Astrocyte (in vitro differentiated cells and primary cell): ENCODE data around the gene PLIN5. TPM values are rescaled to one million over a fixed set of nuclear protein-coding genes. Genes with fewer than 3 reads are reported as not detected.
A peak's percentile ranks its signal among the peaks of the same experiment; 100 is the strongest.

ENCODE experiments used
- DNase-seq: peaks from one replicate; pipeline ENCODE4 v3.0.0-alpha.2; 2010; ENCODE audit warnings: low read depth
- FAIRE-seq: peaks from 2 replicates; lab custom pipeline; 2011; peaks lifted over from hg19 to GRCh38; lab: Jason Lieb, UNC
- H2AFZ ChIP-seq: 2 replicates; pipeline ENCODE4 v1.6.0; 2012; ENCODE audit warnings: low read depth, low read length, inconsistent platforms
- H3K27ac ChIP-seq: 2 replicates; pipeline ENCODE4 v1.5.1; 2011; ENCODE audit warnings: low read depth, low read length, inconsistent platforms
- H3K27me3 ChIP-seq: 2 replicates; pipeline ENCODE4 v1.6.0; 2011; ENCODE audit warnings: low read length, inconsistent platforms; ENCODE audit not compliant: insufficient read depth
- H3K36me3 ChIP-seq: 2 replicates; pipeline ENCODE4 v1.5.1; 2011; ENCODE audit warnings: low read length, inconsistent platforms; ENCODE audit not compliant: insufficient read depth
- H3K4me1 ChIP-seq: 2 replicates; pipeline ENCODE4 v1.5.1; 2011; ENCODE audit warnings: low read length, inconsistent platforms; ENCODE audit not compliant: insufficient read depth
- H3K4me2 ChIP-seq: 2 replicates; pipeline ENCODE4 v1.6.0; 2012; ENCODE audit warnings: low read length, inconsistent platforms
- H3K4me3 ChIP-seq: 2 replicates; pipeline ENCODE4 v1.5.1; 2011; ENCODE audit warnings: low read depth, mild to moderate bottlenecking, low read length, inconsistent platforms; ENCODE audit not compliant: insufficient read depth
- H3K79me2 ChIP-seq: 2 replicates; pipeline ENCODE4 v1.6.0; 2012; ENCODE audit warnings: mild to moderate bottlenecking, low read length, inconsistent platforms; ENCODE audit not compliant: insufficient read depth
- H3K9ac ChIP-seq: 2 replicates; pipeline ENCODE4 v1.6.0; 2012; ENCODE audit warnings: mild to moderate bottlenecking, low read length, inconsistent platforms
- H3K9me3 ChIP-seq: 2 replicates; pipeline ENCODE4 v1.5.1; 2012; ENCODE audit warnings: low read depth, mild to moderate bottlenecking, low read length, inconsistent platforms; ENCODE audit not compliant: insufficient read depth
- H4K20me1 ChIP-seq: 2 replicates; pipeline ENCODE4 v1.6.0; 2012; ENCODE audit warnings: low read length, inconsistent platforms; ENCODE audit not compliant: insufficient read depth
- H3K27ac Mint-ChIP-seq: one replicate; pipeline ENCODE4 v1.8.0; 2021; ENCODE audit warnings: mild to moderate bottlenecking, mixed read lengths; ENCODE audit not compliant: unreplicated experiment
- H3K27me3 Mint-ChIP-seq: one replicate; pipeline ENCODE4 v1.8.0; 2021; ENCODE audit warnings: low read depth, mixed read lengths; ENCODE audit not compliant: unreplicated experiment
- H3K36me3 Mint-ChIP-seq: one replicate; pipeline ENCODE4 v1.8.0; 2021; ENCODE audit warnings: low read depth, mixed read lengths; ENCODE audit not compliant: unreplicated experiment
- H3K4me1 Mint-ChIP-seq: one replicate; pipeline ENCODE4 v1.8.0; 2021; ENCODE audit warnings: low read depth, mixed read lengths; ENCODE audit not compliant: unreplicated experiment
- H3K4me3 Mint-ChIP-seq: one replicate; pipeline ENCODE4 v1.8.0; 2021; ENCODE audit warnings: mild to moderate bottlenecking, moderate library complexity, mixed read lengths; ENCODE audit not compliant: unreplicated experiment
- H3K9me3 Mint-ChIP-seq: one replicate; pipeline ENCODE4 v1.8.0; 2021; ENCODE audit warnings: mild to moderate bottlenecking, mixed read lengths; ENCODE audit not compliant: unreplicated experiment
- EZH2 ChIP-seq: IDR thresholded peaks from 2 replicates; pipeline ENCODE4 v1.6.1; 2012; ENCODE audit warnings: mild to moderate bottlenecking, low read length, inconsistent platforms; ENCODE audit not compliant: insufficient read depth
- total RNA-seq: library from RNA; stranded (reverse); gene quantifications from 2 replicates; pipeline ENCODE4 v1.2.1, GENCODE V29; 2021
- TF ChIP-seq, protein P1 (sequence below): IDR thresholded peaks from 2 replicates; pipeline ENCODE4 v1.5.1; 2011; ENCODE audit warnings: low read depth, mild to moderate bottlenecking, inconsistent platforms, low read length, moderate library complexity; ENCODE audit not compliant: insufficient read depth

Gene PLIN5
- total RNA-seq, 1 donor from 2014 or later = not detected

DNA sequence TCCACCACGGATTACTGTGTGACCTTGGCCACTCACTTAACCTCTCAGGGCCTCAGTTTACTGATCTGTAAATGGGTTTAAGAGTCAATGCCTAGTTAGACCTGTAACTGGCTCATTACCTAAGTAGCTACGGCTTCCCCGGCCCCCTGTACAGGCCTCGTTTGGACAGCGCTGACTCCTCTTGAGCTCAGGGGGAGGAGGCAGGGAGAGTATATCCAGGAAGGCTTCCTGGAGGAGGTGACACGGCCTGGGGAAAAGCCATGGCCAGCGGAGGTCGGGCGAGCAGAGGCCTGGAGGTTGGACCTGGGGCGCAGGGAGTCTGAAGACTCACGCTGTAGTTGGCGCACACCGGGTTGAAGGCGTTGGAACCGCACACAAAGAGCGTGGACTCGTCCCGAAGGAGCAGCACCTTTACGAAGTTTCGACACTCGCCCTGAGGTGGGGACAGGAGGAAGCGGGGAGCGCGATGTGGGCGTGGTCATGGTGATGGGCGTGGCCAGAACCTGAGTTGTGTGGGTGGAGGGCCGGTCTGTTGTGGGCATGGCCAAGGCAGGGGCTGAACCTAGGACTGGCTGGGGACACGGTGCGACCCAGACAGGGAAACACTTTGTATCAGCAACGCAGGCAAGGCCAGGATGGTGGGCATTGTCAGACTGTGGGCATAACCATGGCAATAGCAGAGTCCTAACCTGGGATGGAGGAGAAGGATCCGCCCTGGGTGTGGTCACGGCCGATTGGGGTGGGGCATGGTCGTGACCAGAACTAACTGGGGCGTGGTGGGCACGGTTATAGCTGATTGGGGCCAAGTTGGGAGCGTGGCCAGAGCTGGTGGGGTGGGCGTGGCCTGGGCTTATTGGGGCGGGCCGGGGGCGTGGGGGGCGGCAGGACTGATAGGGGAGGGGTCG, 20.9 kb upstream of the PLIN5 start:
- Mint-ChIP-seq H3K27ac (peak overlapping the region; percentile 58), H3K9me3 (peaks cover 5% of the 10 kb centered on the region), H3K36me3 (peaks cover 19% of the 10 kb centered on the region), H3K4me1 (no peaks in the 10 kb centered on the region), H3K4me3 (no peak overlapping the region), H3K27me3 (no peaks in the 10 kb centered on the region)
- Histone ChIP-seq H3K36me3 (no peaks in the 10 kb centered on the region), H3K27me3 (no peaks in the 10 kb centered on the region), H3K79me2 (no peaks in the 10 kb centered on the region), H3K9me3 (no peaks in the 10 kb centered on the region), H3K4me3 (no peak overlapping the region), H3K9ac (no peak overlapping the region), H3K27ac (no peak overlapping the region), H3K4me2 (no peak overlapping the region), H2AFZ (no peak overlapping the region), H4K20me1 (no peaks in the 10 kb centered on the region), H3K4me1 (peaks cover 2% of the 10 kb centered on the region)
- no peak for DNase-seq
- TF ChIP-seq, protein P1, sequence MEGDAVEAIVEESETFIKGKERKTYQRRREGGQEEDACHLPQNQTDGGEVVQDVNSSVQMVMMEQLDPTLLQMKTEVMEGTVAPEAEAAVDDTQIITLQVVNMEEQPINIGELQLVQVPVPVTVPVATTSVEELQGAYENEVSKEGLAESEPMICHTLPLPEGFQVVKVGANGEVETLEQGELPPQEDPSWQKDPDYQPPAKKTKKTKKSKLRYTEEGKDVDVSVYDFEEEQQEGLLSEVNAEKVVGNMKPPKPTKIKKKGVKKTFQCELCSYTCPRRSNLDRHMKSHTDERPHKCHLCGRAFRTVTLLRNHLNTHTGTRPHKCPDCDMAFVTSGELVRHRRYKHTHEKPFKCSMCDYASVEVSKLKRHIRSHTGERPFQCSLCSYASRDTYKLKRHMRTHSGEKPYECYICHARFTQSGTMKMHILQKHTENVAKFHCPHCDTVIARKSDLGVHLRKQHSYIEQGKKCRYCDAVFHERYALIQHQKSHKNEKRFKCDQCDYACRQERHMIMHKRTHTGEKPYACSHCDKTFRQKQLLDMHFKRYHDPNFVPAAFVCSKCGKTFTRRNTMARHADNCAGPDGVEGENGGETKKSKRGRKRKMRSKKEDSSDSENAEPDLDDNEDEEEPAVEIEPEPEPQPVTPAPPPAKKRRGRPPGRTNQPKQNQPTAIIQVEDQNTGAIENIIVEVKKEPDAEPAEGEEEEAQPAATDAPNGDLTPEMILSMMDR = no peak
- no peak for TF ChIP-seq EZH2
- FAIRE-seq = no peak

DNA sequence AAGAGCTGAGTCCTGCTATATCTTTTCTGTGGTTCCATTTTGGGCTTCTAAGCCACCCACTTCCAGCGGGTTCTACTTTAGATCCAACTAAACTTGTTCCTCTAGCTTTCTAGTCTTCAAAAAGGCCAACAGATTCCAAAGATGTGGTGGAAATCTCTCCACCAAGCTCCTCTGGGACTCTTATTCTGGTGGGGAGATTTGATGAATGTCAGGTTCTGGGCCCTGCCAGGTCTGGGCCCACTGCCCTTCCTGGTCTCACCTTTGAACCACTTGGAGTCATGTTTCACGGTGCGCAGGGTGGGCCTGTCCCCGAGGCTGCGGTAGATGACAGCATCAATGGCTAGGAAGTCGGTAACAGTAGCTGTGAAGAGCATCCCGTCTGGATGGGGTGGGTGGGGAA, 19.7 kb upstream of the PLIN5 start:
- TF ChIP-seq, protein P1 = no peak
- no peak for TF ChIP-seq EZH2
- Histone ChIP-seq H3K4me1 (peaks cover 1% of the 10 kb centered on the region), H3K36me3 (no peaks in the 10 kb centered on the region), H3K79me2 (no peaks in the 10 kb centered on the region), H3K9ac (no peak overlapping the region), H3K4me3 (no peak overlapping the region), H3K27me3 (no peaks in the 10 kb centered on the region), H2AFZ (no peak overlapping the region), H4K20me1 (no peaks in the 10 kb centered on the region), H3K27ac (no peak overlapping the region), H3K4me2 (no peak overlapping the region), H3K9me3 (no peaks in the 10 kb centered on the region)
- no peaks in the 10 kb centered on the region for H3K4me1 Mint-ChIP-seq
- H3K4me3 Mint-ChIP-seq = no peak overlapping the region
- H3K9me3 Mint-ChIP-seq = peaks cover 5% of the 10 kb centered on the region
- H3K36me3 Mint-ChIP-seq = peaks cover 19% of the 10 kb centered on the region
- no peak for FAIRE-seq
- no peaks in the 10 kb centered on the region for H3K27me3 Mint-ChIP-seq
- no peak for DNase-seq
- no peak overlapping the region for H3K27ac Mint-ChIP-seq

DNA sequence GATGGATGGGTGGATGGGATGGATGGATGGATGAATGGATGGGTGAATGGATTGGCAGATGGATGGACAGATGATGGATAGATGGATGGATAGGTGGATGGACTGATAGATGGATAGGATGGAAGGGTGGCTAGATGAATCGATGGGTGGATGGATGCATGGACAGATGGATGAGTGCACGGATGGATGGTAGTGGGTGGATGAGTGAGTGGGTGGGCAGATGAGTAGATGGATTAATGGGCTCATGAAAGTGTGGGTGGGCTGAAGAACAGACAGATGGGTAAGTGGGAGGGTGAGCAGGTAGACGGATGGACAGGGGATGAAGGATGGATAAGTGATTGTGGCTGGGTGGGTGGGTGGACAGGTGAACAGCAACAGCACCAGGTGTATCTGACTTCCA, 18.8 kb upstream of the PLIN5 start:
- H3K27me3 ChIP-seq = no peaks in the 10 kb centered on the region

More for the DNA sequence above, 18.8 kb upstream of the PLIN5 start:
- H3K4me1 Mint-ChIP-seq = no peaks in the 10 kb centered on the region
- H3K27ac Mint-ChIP-seq = no peak overlapping the region
- no peaks in the 10 kb centered on the region for H3K27me3 Mint-ChIP-seq
- DNase-seq = no peak
- FAIRE-seq = no peak
- Histone ChIP-seq H3K9ac (no peak overlapping the region), H4K20me1 (no peaks in the 10 kb centered on the region), H3K4me2 (no peak overlapping the region), H3K27ac (no peak overlapping the region), H3K4me1 (no peaks in the 10 kb centered on the region), H3K9me3 (no peaks in the 10 kb centered on the region), H2AFZ (no peak overlapping the region), H3K36me3 (no peaks in the 10 kb centered on the region), H3K79me2 (no peaks in the 10 kb centered on the region), H3K4me3 (no peak overlapping the region)
- TF ChIP-seq, protein P1 = no peak
- no peak for TF ChIP-seq EZH2
- peaks cover 5% of the 10 kb centered on the region for H3K9me3 Mint-ChIP-seq
- H3K4me3 Mint-ChIP-seq = no peak overlapping the region
- peaks cover 22% of the 10 kb centered on the region for H3K36me3 Mint-ChIP-seq
